Brain microvascular endothelial cell (primary cell): ENCODE data around the gene PCBP3.
A peak's percentile ranks its signal among the peaks of the same experiment; 100 is the strongest.

ENCODE experiments used
- DNase-seq: peaks from one replicate; pipeline ENCODE4 v3.0.0-alpha.2; 2020
- H3K27ac ChIP-seq: fragments of 250-450 bp; sonication (Bioruptor Pico); 2 replicates; pipeline ENCODE4 v1.5.1; 2020; ENCODE audit warnings: mild to moderate bottlenecking, moderate library complexity
- H3K27me3 ChIP-seq: fragments of 250-450 bp; sonication (Bioruptor Pico); replicated peaks from 2 replicates; pipeline ENCODE4 v1.5.1; 2020; ENCODE audit warnings: mild to moderate bottlenecking
- H3K36me3 ChIP-seq: fragments of 250-450 bp; sonication (Bioruptor Pico); replicated peaks from 2 replicates; pipeline ENCODE4 v1.5.1; 2020; ENCODE audit warnings: mild to moderate bottlenecking
- H3K4me3 ChIP-seq: 2 replicates; pipeline ENCODE4 v1.5.1; 2011; ENCODE audit warnings: low read depth, mild to moderate bottlenecking, control low read depth, low read length, moderate library complexity
- in situ Hi-C: cut with HindIII; loops from 2 replicates; pipeline ENCODE4 v1.10.0; 2017; ENCODE audit warnings: low sequenced_read_pairs, low pct_ligation_motif_present
- TF ChIP-seq, protein P1 (sequence below): IDR thresholded peaks from 2 replicates; pipeline ENCODE4 v1.5.1; 2011; ENCODE audit warnings: low read depth, mild to moderate bottlenecking, moderate library complexity, low read length, control low read depth, inconsistent platforms; ENCODE audit errors: missing control alignments

Gene PCBP3

DNA sequence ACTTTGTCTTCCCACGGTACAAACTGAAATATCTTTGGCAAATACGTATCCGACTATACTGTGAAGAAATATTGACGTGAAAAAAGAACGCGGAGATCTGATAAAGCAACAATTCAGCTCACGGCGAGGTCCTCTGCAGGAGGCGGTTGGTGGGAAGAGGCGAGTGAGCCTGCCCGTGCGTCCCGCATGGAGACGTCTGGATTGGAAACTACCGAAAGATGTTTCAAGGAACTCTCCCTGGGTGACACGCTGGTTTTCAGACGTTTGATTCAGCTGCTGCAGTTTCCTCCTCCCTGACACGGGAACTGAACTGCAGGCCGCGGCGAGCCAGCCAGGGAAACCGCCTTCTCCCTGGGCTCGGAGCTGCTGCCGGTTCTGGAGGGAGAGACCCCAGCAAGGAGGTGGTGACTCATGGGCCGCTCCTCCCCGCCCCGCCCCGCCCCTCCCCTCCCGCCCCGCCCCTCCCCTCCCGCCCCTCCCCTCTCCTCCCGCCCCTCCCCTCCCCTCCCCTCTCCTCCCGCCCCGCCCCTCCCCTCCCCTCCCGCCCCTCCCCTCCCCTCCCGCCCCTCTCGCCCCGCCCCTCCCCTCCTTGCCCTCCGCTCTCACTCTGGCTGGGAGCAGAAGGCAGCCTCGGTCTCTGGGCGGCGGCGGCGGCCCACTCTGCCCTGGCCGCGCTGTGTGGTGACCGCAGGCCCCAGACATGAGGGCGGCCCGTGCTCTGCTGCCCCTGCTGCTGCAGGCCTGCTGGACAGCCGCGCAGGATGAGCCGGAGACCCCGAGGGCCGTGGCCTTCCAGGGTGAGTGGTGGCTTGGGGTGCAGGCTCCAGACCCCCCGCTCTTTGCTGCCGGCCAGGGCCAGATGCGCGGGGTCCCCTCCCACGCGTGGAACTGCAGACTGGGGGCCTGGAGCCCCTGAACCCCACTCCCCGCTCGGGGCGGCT, 337.9 kb downstream of the PCBP3 start, which contains the start of gene COL6A1:
Gene COL6A1, plus strand, starts transcription at position 620 of the 941 bp plus-strand sequence. Its CDS starts 81 bp downstream, at position 701.
- Histone ChIP-seq H3K4me3 (peak within 1 kb of the TSS; percentile 99), H3K27me3 (no peaks in the 10 kb centered on the region)

GRCh38 chr21:45982092-45982757, 338.7 kb downstream of the PCBP3 start:
- no peak for DNase-seq
- H3K27me3 ChIP-seq, result no peaks in the 10 kb centered on the region
- H3K27ac ChIP-seq, result peak overlapping the region; percentile 76
- TF ChIP-seq, protein P1, sequence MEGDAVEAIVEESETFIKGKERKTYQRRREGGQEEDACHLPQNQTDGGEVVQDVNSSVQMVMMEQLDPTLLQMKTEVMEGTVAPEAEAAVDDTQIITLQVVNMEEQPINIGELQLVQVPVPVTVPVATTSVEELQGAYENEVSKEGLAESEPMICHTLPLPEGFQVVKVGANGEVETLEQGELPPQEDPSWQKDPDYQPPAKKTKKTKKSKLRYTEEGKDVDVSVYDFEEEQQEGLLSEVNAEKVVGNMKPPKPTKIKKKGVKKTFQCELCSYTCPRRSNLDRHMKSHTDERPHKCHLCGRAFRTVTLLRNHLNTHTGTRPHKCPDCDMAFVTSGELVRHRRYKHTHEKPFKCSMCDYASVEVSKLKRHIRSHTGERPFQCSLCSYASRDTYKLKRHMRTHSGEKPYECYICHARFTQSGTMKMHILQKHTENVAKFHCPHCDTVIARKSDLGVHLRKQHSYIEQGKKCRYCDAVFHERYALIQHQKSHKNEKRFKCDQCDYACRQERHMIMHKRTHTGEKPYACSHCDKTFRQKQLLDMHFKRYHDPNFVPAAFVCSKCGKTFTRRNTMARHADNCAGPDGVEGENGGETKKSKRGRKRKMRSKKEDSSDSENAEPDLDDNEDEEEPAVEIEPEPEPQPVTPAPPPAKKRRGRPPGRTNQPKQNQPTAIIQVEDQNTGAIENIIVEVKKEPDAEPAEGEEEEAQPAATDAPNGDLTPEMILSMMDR, result no peak
- H3K4me3 ChIP-seq, result peak overlapping the region; percentile 99
- in situ Hi-C loops, result no loop called here
- H3K36me3 ChIP-seq, result peaks cover 33% of the 10 kb centered on the region

More for the DNA sequence above, 337.9 kb downstream of the PCBP3 start, which contains the start of gene COL6A1:
- peak; percentile 81 for DNase-seq
- H3K27ac ChIP-seq, result peak within 1 kb of the TSS; percentile 80
- H3K36me3 ChIP-seq, result peaks cover 25% of the 10 kb centered on the region
- TF ChIP-seq, protein P1, result no peak
- in situ Hi-C loops, result no loop called here

DNA sequence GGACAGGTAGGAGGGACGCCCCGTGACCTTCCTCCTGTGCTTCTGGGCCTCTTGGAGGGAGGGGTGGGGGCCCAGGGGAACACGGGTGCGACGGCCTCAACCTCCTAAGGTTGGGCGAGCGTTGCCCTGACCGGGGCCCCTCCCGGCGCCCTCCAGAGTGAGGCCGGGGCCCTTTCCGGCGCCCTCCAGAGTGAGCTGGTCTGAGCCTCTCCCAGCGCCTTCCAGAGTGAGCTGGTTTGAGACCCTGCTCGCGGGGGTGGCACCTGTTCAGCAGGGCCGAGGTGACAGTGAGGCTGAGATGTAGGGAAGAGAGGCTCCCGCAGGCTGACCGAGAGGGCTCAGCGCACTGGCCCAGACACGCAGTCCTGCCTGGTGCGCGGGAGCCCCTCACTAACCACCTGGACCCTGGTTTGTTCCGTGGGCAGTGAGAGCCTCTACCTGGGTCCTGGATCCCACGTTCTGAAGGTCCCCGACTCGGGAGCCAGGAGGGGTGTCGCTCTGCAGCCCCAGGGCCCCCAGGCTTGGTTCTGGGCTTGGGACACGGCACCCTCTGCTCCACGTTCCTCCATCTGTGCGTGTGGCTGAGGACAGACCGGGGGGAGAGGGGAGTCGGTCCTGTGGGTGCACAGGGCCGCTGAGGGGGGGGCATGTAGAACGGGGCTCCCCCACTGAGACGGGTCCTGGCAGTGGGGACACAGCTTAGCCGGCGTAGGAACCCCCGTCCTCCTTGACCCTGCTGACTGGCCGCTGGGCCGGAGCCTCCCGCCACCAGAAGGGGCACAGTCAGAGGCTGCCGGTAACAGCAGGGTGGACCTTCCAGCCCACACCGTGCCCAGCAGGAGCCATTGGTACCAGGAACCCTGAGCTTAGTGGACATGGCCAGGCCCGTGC, 339.5 kb downstream of the PCBP3 start:
- in situ Hi-C loops, result no loop called here
- H3K27me3 ChIP-seq, result no peaks in the 10 kb centered on the region
- peak overlapping the region; percentile 99 for H3K4me3 ChIP-seq
- TF ChIP-seq, protein P1, result peak; percentile 29
- H3K36me3 ChIP-seq, result peaks cover 36% of the 10 kb centered on the region
- no peak for DNase-seq
- H3K27ac ChIP-seq, result peak overlapping the region; percentile 76

DNA sequence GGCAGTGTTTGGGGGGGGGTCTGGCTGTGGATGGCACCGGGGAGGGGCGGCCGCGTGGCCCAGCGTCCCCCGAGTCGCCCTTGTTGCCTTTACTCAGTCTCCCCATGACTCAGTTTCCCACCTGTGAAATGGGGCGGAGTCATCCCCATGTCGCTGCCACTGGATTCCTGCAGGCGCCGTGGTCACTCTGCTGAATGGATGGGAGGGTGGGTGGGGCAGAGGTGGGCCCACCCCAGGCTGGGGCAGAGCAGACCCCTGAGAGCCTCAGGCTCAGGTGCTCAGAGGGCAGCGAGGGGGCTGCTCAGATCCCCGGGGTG, 340.1 kb downstream of the PCBP3 start:
- Histone ChIP-seq H3K27me3 (no peaks in the 10 kb centered on the region), H3K36me3 (peaks cover 39% of the 10 kb centered on the region), H3K27ac (no peak overlapping the region), H3K4me3 (peak overlapping the region; percentile 99)
- in situ Hi-C loops, result no loop called here
- no peak for DNase-seq
- TF ChIP-seq, protein P1, result no peak

DNA sequence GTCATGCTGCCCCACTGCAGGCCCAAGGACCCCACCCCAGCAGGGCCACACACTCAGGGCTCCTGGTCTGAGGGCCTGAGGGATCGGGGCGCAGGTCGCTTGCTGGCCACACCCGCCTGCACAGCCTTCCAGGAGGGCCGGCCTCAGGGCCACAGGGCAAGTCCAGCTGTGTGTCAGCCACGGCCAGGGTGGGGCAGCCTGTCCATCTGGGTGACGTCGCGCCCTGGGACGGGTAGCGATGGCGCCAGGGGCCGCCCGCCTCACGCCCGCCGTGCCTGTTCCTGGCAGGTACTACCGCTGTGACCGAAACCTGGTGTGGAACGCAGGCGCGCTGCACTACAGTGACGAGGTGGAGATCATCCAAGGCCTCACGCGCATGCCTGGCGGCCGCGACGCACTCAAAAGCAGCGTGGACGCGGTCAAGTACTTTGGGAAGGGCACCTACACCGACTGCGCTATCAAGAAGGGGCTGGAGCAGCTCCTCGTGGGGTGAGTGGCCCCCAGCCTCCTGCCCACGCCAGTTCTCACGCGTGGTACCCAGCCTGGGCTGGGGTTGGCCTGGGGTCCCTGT, 340.5 kb downstream of the PCBP3 start:
- no peak overlapping the region for H3K27ac ChIP-seq
- in situ Hi-C loops, result no loop called here
- H3K36me3 ChIP-seq, result peaks cover 44% of the 10 kb centered on the region
- H3K27me3 ChIP-seq, result no peaks in the 10 kb centered on the region
- DNase-seq, result no peak
- H3K4me3 ChIP-seq, result peak overlapping the region; percentile 99
- TF ChIP-seq, protein P1, result no peak
